AG10803 (cell line): ENCODE measurements around the gene DEFB124.

Experiments used
- DNase-seq: peaks from one replicate; pipeline ENCODE4 v3.0.0; 2010; ENCODE audit warnings: low read depth
- H3K4me3 ChIP-seq: 2 replicates; pipeline ENCODE4 v1.5.1; 2011; ENCODE audit warnings: mild to moderate bottlenecking, low read length, control low read depth
- CTCF ChIP-seq: conservative IDR thresholded peaks from 2 replicates; pipeline ENCODE4 v1.5.1; 2011; ENCODE audit warnings: mild to moderate bottlenecking, low read length, control low read depth, inconsistent platforms

DEFB124 gene

GRCh38 chr20:31415653-31416052 lies 59.3 kb downstream of the DEFB124 start:
- no peak for TF ChIP-seq CTCF
- no peak for DNase-seq
- H3K4me3 ChIP-seq, result no peak overlapping the region
